GM18873 (cell line): ENCODE measurements around the gene RBFOX2.
"Not testable (repeated sequence)": the region's sequence is repeated elsewhere in the genome, so short reads cannot be mapped to it uniquely, and the experiment has no call there.

Experiments
- ATAC-seq: cut with Tn5 transposase; IDR thresholded peaks from one replicate; pipeline ENCODE4 v1.9.1; 2021; ENCODE audit warnings: mild to moderate bottlenecking, moderate library complexity, moderate number of reproducible peaks; ENCODE audit not compliant: unreplicated experiment, low FRiP score

The RBFOX2 gene

GRCh38 chr22:36048911-36049677, 20.5 kb upstream of the RBFOX2 start:
- ATAC-seq = no peak

DNA sequence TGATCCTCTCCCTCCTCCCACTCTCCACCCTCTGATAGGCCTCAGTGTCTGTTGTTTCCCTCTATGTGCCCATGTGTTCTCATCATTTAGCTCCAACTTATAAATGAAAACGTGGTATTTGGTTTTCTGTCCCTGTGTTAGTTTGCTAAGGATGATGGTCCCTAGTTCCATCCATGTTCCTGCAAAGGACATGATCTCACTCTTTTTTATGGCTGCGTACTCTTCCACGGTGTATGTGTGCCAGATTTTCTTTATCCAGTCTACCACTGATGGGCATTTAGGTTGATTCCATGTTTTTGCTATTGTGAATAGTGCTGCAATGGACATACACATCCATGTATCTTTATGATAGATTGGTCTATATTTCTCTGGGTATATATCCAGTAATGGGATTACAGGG, 15.9 kb upstream of the RBFOX2 start:
- ATAC-seq = not testable (repeated sequence)

DNA sequence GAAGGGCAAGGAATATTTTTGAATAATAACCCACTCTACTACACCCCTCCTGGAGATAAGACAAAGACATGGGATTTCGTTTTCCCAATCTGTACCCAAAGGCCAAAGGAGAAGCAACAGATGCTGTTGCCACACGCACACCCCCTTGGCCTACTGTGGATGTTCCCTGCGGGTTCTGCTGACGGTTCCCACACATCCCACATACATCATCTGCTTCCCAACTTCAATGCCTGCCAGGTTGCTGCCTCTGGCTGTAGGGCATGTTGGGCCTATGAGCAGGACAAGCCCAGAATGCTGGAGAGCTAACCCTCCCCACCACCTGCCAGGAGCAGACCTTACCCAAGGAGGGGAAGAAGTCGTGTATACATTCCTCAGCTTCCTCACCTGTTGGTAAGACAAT, 13.6 kb upstream of the RBFOX2 start:
- no peak for ATAC-seq

- no peak for ATAC-seq
Observed at GRCh38 chr22:36039125-36039524, 10.5 kb upstream of the RBFOX2 start.

DNA sequence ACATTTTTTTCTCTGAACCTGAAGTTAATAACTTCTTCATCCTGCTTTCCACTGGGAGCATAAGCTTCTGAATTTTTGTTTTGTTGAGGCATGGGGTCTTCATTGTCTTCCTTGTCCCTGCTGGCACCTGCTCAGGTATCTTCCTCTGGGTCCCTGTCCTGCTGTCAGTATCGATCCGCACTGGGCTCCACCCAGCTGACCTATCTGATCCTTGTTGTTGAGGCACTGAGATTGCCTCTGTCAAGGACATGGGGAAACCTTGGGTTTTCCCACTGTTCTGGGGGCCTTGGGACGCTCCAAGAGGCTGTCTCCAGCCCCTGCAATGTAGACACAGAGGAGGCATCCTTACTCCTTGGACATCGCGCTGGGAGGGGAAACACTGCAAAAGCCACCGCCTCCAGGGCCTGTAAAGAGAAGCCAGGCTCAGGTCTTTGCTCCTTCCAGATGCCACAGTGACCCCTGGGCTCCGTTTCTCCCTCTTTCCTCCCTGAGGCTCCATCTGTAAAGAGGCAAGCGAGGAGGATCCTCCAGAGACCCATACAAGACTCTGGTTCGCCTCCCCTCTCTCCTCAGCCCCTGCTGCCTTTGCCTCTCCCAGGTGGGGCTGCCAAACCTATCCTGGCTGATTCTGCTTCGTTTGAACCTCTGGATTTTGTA, 8.6 kb upstream of the RBFOX2 start:
- no peak for ATAC-seq

GRCh38 chr22:36036167-36036624, 7.6 kb upstream of the RBFOX2 start:
- ATAC-seq = no peak

DNA sequence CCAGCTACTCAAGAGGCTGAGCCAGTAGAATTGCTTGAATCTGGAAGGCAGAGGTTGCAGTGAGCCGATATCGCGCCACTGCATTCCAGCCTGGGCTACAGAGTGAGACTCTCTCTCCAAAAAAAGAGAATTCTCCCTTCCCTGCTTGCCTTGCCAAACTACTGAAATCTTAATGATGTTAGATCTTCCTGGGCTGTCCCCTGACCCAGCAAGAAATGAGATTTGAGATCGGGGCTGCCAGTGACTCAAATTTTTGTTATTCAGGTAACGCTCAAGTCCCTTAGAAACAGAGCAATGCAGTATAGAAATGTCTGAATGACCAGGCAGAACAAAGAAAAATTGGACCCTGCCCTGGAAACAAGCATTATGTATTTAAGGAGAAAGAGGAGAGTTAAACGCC, 4.0 kb upstream of the RBFOX2 start:
- no peak for ATAC-seq

- ATAC-seq = no peak
Observed at GRCh38 chr22:36029406-36029755, 757 bp upstream of the RBFOX2 start.

DNA sequence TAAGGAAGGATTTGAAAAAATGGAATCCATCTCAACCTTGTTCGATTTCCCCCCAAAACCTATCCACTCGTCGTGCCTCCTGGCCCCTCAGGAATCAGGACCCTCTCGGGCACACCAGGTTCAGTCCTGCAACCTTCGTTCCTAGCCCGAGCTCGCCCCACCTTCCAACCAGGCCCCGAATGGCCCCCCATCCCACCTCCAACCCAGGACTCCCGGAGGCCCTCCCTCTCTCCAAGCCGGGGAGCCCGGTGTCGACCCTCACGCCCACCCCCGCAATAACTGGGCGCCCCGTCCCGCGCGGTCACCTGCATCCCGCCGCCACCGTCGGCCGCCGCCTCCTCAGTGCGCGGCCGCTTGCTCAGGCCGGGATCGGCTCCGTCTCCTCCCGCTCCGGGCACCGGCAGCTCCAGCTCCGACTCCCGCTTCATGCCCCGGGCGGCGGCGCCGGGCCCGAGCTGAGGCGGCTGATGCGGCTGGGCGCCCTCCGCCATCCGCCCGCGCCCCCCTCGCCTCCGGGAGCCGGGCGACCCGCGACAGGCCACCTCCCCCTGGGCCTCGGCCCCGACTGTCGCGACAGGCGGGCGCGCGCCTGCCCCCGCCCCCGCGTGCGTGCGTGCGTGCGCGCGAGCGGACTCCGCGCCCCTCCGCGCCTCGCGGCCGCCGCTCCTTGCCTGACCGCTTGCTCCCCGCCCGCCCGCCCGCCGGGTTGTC, 534 bp downstream of the RBFOX2 start:
- ATAC-seq = no peak

DNA sequence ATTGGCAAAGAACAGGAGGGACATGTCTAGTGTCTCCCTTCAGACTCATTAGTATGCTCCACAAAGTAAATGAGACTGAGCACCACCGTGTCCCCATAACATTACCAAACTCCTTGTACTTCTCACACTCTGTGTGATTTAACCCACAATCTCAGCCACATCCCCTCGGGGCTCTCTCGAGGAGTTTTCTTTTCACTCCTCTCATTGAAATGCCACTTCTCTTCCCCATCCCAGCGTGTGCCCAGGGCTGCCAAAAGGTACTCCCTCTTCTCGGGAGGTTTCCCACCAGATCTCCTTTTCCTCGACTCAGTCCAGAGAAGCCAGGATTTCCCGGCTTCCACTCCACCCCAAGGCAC, 1.1 kb downstream of the RBFOX2 start:
- no peak for ATAC-seq

DNA sequence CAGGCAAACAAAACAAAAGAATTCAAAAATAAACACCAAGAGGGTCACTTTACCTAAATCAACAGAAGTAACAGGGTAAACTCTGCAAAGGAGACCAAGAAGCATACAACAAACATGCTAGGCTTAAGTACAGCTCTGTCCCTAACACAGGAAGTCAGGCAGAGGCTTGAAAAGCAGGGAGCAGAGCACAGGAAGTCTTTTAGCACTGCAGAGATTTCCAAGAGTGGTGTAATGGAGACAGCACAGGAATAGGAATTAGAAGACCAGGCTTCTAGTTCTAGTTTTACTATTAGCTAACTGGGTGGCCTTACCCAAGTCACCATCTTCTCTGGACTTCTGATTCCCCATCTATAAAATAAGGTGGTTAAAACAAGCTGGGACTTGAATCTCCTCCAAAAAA, 1.9 kb downstream of the RBFOX2 start:
- ATAC-seq = no peak

GRCh38 chr22:36022697-36023096, 5.9 kb downstream of the RBFOX2 start:
- ATAC-seq = no peak

DNA sequence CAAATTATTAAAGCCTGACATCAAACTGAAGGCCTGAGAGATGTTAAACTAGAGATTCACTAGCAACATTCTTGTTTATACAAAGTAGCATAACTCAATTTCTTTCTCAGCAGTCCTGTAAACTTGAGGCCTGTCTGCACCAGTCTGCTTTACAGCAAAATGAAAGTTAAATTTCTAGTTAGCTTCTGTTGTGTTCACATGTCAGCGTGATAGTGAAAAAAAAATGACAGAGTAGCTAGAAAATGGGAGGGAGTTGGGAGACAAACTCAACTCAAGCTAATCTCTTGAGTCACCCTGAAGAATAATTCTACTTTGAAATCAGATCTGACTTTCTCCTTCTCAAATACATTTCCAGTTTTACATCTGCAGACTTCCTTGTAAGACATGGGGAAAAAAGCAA, 6.5 kb downstream of the RBFOX2 start:
- ATAC-seq = no peak

DNA sequence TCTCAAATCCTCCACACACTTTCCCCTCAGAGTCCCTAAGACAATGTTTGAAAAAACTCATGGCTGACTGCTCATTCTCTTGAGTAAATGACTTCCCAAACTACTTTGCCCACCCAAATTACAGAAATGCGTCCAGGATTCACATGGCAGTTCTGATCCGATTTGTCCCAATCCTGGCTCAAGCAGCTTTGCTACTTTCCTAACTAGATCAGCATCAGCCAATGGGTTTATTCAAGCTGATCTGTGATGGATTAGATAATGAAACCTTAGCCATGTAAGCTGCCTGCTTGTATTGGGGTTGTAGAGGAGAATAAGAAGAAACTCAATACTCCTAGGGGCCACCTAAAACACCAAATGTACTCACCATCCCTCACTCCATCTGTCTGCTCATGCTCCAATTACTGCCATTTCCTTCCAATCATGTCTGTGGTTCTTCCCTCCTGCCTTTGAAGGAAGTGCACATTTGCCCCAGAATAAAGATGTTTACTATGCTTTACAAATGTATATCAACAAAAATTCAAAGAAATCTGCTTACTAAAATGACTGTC, 6.9 kb downstream of the RBFOX2 start:
- no peak for ATAC-seq

DNA sequence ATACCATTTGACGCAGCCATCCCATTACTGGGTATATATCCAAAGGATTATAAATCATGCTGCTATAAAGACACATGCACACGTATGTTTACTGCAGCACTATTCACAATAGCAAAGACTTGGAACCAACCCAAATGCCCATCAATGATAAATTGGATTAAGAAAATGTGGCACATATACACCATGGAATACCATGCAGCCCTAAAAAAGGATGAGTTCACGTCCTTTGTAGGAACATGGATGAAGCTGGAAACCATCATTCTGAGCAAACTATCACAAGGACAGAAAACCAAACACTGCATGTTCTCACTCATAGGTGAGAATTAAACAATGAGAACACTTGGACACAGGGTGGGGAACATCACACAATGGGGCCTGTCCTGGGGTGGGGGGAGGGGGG, 7.8 kb downstream of the RBFOX2 start:
- ATAC-seq = not testable (repeated sequence)

DNA sequence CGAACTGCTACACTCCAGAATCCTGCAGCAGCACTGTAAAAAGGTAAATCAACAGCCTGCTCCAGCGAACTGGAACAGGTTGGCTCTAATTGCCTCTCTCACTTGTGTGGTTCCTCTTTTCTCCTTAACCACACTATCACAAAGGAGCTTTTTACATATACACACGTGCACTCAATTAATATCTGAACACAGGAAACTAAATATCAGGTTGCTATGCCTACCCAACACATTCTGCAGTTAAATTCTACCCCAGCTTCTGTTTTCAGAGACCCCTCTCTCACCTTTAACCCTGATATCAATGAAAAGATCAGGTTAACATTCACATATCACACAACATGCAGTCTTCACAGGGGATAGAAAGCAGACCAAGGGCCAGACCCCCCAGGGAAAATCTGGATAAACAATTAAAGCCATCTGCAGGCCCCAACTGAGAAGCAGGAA, 11.0 kb downstream of the RBFOX2 start:
- ATAC-seq = no peak

DNA sequence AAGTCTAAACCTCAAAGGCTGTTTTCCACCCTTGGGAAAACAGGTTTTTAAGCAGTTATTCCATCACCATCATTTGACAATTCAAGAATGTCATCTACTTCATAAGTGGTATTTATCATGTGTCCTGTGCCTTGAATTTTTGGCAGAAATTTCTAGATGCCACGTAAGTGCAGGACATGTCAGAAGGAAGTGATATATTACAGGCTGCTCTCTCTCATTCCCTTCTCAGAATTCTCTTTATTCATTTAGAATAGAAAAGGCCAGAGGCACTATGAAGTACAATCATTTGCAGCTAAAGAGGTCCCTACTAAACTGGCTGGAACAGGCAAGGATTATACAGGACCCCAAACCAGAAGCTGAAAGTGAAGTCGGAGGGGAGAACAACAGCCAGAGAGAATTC, 11.9 kb downstream of the RBFOX2 start:
- no peak for ATAC-seq

DNA sequence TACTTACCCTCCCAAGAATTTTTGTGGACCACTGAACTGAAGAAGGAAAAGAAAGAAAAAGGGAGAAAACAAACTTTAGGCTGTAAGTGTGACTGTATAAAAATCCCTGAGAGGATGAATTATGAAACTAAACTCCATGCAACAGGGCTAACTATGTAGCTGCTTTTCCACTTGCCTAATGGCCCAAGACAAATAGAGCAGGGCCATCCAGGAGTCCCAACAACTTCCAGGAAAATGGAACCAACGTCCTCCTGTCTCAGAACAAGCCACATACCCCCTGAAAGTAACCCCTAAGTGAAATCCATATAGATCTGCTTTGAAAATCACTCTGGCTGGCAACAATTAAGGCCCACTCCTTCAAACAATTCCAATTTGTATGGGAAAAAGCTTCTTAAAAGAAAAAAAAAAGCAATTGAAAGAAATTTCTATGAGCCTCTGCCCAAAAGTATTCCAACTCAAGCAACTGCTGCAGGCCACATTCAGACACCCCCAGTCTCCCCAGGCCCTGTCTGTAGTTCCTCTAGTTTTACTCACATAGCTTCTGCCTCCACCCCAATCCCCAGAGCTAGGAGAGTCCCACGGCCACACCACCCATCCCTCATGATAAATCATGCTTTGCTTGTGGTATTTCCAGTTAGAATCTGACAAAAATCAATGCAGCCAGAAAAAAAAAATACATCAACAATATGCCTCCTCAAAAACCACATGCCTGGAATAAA, 12.7 kb downstream of the RBFOX2 start:
- no peak for ATAC-seq

DNA sequence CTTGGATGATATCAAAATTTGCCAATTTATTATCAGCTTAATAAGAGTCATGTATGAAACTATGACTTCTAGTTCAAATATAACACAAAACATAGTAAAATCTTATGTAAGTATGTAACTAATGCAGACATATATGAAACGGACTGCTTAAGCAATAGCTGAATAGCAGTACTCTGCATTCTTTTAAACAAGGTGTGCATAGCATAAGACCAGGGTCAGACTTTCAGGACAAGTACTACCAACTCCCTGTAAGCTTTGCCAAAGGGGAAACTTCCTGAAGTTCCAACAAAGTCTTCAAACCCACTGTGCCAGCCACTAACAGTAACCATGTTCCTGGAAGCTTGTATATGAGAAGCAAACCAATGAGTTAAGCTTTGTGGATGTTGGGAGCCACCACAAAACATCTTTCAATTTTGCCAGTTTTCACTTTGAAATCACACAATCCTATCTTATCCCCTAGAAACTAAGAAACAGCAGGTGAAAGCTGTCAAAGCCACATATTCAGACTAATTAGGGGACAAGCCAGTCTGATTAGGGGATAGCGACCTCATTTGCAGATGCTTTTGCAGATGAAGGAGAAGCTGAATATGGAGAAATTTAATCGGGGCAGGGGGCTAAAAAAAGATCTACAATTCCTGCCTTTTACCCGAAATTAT, 13.3 kb downstream of the RBFOX2 start:
- ATAC-seq = no peak

GRCh38 chr22:36014546-36015074, 14.0 kb downstream of the RBFOX2 start:
- no peak for ATAC-seq
